Glutamatergic neuron (in vitro differentiated cells): ENCODE data around the gene ACSBG1. TPM values are rescaled to one million over a fixed set of nuclear protein-coding genes. Genes with fewer than 3 reads are reported as not detected.

ENCODE experiments used
- DNase-seq: peaks from one replicate; pipeline ENCODE4 v3.0.0; 2022
- H3K27ac Mint-ChIP-seq: one replicate; pipeline ENCODE4 v1.8.0; 2020; ENCODE audit warnings: mild to moderate bottlenecking, mixed read lengths, inconsistent platforms; ENCODE audit not compliant: unreplicated experiment
- H3K27me3 Mint-ChIP-seq: one replicate; pipeline ENCODE4 v1.8.0; 2020; ENCODE audit warnings: mild to moderate bottlenecking, moderate library complexity, mixed read lengths, inconsistent platforms; ENCODE audit not compliant: unreplicated experiment
- H3K36me3 Mint-ChIP-seq: one replicate; pipeline ENCODE4 v1.8.0; 2020; ENCODE audit warnings: mild to moderate bottlenecking, mixed read lengths, inconsistent platforms; ENCODE audit not compliant: unreplicated experiment
- H3K4me1 Mint-ChIP-seq: one replicate; pipeline ENCODE4 v1.8.0; 2020; ENCODE audit warnings: mild to moderate bottlenecking, low read depth, mixed read lengths, inconsistent platforms; ENCODE audit not compliant: unreplicated experiment
- H3K4me3 Mint-ChIP-seq: one replicate; pipeline ENCODE4 v1.8.0; 2020; ENCODE audit warnings: mild to moderate bottlenecking, mixed read lengths, inconsistent platforms; ENCODE audit not compliant: unreplicated experiment
- H3K9me3 Mint-ChIP-seq: one replicate; pipeline ENCODE4 v1.8.0; 2020; ENCODE audit warnings: mild to moderate bottlenecking, moderate library complexity, mixed read lengths, inconsistent platforms; ENCODE audit not compliant: unreplicated experiment
- CTCF ChIP-seq: fragments of 200-600 bp; sonication (generic); IDR thresholded peaks from one replicate; pipeline ENCODE4 v1.5.0; 2021; ENCODE audit not compliant: partially characterized antibody, unreplicated experiment
- total RNA-seq: library from RNA; stranded (reverse); fragmentation: NEBNext Ultra II Directional; extraction: Animal tissue kit (Norgen Biotek cat#: 25700); gene quantifications from one replicate; pipeline ENCODE4 v1.2.1, GENCODE V29; 2021; ENCODE audit not compliant: unreplicated experiment

Gene ACSBG1
- total RNA-seq, 1 donor from 2014 or later, result not detected

- H3K27me3 Mint-ChIP-seq, result peaks cover 9% of the 10 kb centered on the region
- no peaks in the 10 kb centered on the region for H3K36me3 Mint-ChIP-seq
- H3K4me1 Mint-ChIP-seq, result peaks cover 15% of the 10 kb centered on the region
- H3K27ac Mint-ChIP-seq, result peak overlapping the region; percentile 46
- no peak for DNase-seq
- TF ChIP-seq CTCF, result no peak
- peaks cover 2% of the 10 kb centered on the region for H3K9me3 Mint-ChIP-seq
- H3K4me3 Mint-ChIP-seq, result no peak overlapping the region
Measured at GRCh38 chr15:78216276-78217104, 17.9 kb downstream of the ACSBG1 start.

GRCh38 chr15:78213956-78214355 is 20.4 kb downstream of the ACSBG1 start:
- H3K27me3 Mint-ChIP-seq, result peaks cover 12% of the 10 kb centered on the region
- peaks cover 13% of the 10 kb centered on the region for H3K4me1 Mint-ChIP-seq
- H3K27ac Mint-ChIP-seq, result no peak overlapping the region
- no peak for TF ChIP-seq CTCF
- DNase-seq, result no peak
- no peaks in the 10 kb centered on the region for H3K36me3 Mint-ChIP-seq
- H3K9me3 Mint-ChIP-seq, result no peaks in the 10 kb centered on the region
- no peak overlapping the region for H3K4me3 Mint-ChIP-seq

GRCh38 chr15:78213425-78213750 is 21.0 kb downstream of the ACSBG1 start:
- Mint-ChIP-seq H3K27me3 (peaks cover 12% of the 10 kb centered on the region), H3K9me3 (no peaks in the 10 kb centered on the region), H3K27ac (no peak overlapping the region), H3K36me3 (no peaks in the 10 kb centered on the region), H3K4me1 (peaks cover 13% of the 10 kb centered on the region), H3K4me3 (no peak overlapping the region)
- TF ChIP-seq CTCF, result no peak
- no peak for DNase-seq

- DNase-seq, result no peak
- H3K36me3 Mint-ChIP-seq, result no peaks in the 10 kb centered on the region
- peak overlapping the region; percentile 59 for H3K27ac Mint-ChIP-seq
- H3K4me3 Mint-ChIP-seq, result no peak overlapping the region
- H3K27me3 Mint-ChIP-seq, result peaks cover 12% of the 10 kb centered on the region
- TF ChIP-seq CTCF, result no peak
- H3K9me3 Mint-ChIP-seq, result no peaks in the 10 kb centered on the region
- H3K4me1 Mint-ChIP-seq, result peaks cover 13% of the 10 kb centered on the region
Measured at GRCh38 chr15:78212546-78213424, 21.6 kb downstream of the ACSBG1 start.

GRCh38 chr15:78212008-78212407 is 22.4 kb downstream of the ACSBG1 start:
- H3K4me1 Mint-ChIP-seq, result peaks cover 16% of the 10 kb centered on the region
- no peak for DNase-seq
- H3K36me3 Mint-ChIP-seq, result no peaks in the 10 kb centered on the region
- peaks cover 12% of the 10 kb centered on the region for H3K27me3 Mint-ChIP-seq
- peak overlapping the region; percentile 28 for H3K27ac Mint-ChIP-seq
- TF ChIP-seq CTCF, result no peak
- H3K4me3 Mint-ChIP-seq, result no peak overlapping the region
- peaks cover 3% of the 10 kb centered on the region for H3K9me3 Mint-ChIP-seq
